T-helper 2 cell treated with Interferon-gamma antibody and Interleukin-4, amounts not matched to agents 5 μg/mL and 100 μg/mL, for 36 hours (primary cell): ENCODE data around the gene TJP3.

Source experiments
- DNase-seq: peaks from one replicate; pipeline ENCODE4 v3.0.0; 2021; ENCODE audit warnings: low spot score
- H3K27ac Mint-ChIP-seq: one replicate; pipeline ENCODE4 v1.8.0; 2021; ENCODE audit warnings: mild to moderate bottlenecking, mixed read lengths
- H3K27me3 Mint-ChIP-seq: one replicate; pipeline ENCODE4 v1.8.0; 2021; ENCODE audit warnings: low read depth, mixed read lengths
- H3K36me3 Mint-ChIP-seq: one replicate; pipeline ENCODE4 v1.8.0; 2021; ENCODE audit warnings: low read depth, mixed read lengths
- H3K4me1 Mint-ChIP-seq: one replicate; pipeline ENCODE4 v1.8.0; 2021; ENCODE audit warnings: low read depth, mixed read lengths
- H3K4me3 Mint-ChIP-seq: one replicate; pipeline ENCODE4 v1.8.0; 2022; ENCODE audit warnings: mild to moderate bottlenecking, moderate library complexity, mixed read lengths
- H3K9me3 Mint-ChIP-seq: one replicate; pipeline ENCODE4 v1.8.0; 2021; ENCODE audit warnings: mixed read lengths

TJP3 gene

DNA sequence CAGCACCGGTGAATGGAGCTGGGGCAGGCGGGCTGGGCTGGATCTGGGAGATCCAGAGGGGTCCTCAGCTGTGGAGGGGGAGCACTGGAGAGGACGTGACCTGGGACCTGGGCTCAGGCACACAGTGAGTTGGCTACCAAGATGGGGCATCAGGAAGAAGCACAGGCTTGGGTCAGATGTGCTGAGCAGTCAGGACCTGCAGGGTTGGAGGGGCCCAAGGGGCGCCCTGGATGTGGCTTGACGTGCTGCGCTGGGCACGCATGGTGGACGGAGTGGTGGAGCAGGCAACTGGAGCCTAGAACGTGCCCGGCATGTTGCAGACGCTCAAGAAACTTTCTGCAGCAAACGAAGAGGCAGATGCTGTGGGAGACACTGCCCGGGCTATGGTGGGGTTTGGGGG is 28.6 kb upstream of the TJP3 start:
- Mint-ChIP-seq H3K27me3 (no peaks in the 10 kb centered on the region), H3K27ac (no peak overlapping the region), H3K4me3 (no peak overlapping the region), H3K4me1 (peaks cover 1% of the 10 kb centered on the region), H3K36me3 (peaks cover 11% of the 10 kb centered on the region), H3K9me3 (peaks cover 5% of the 10 kb centered on the region)
- no peak for DNase-seq

DNA sequence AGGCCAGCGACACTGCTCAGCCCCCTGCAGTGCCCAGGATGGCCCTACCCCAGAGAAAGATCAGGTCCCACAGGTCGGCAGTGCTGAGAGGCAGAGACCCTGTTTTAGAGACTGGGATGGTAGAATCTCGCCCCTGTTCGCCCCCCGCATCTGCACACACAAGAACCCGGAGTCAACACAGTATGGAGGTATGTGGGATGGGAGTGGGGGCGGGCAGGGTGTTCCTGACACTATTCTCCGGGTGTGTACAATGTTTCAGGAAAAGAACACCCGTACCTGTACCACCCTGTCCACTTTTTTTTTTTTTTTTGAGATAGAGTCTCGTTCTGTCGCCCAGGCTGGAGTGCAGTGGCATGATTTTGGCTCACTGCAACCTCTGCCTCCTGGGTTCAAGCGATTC is 27.2 kb upstream of the TJP3 start:
- Mint-ChIP-seq H3K27me3 (no peaks in the 10 kb centered on the region), H3K27ac (no peak overlapping the region), H3K9me3 (peaks cover 11% of the 10 kb centered on the region), H3K4me1 (peaks cover 1% of the 10 kb centered on the region), H3K4me3 (no peak overlapping the region), H3K36me3 (peaks cover 16% of the 10 kb centered on the region)
- DNase-seq: no peak

DNA sequence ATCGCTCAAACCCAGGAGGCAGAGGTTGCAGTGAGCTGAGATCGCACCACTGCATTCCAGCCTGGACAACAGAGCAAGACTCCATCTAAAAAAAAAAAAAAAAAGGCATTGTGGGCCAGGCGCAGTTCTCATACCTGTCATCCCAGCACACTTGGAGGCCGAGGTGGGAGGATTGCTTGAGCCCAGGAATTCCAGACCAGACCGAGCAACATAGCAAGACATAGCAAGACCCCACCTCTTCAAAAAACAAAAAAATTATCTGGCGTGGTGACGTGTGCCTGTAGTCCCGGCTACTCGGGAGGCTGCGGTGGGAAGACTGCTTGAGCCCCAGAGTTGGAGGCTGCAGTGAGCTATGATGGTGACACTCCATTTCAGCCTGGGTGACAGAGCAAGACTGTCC is 25.9 kb upstream of the TJP3 start:
- Mint-ChIP-seq H3K27me3 (no peaks in the 10 kb centered on the region), H3K4me1 (peaks cover 2% of the 10 kb centered on the region), H3K27ac (no peak overlapping the region), H3K9me3 (peaks cover 11% of the 10 kb centered on the region), H3K4me3 (no peak overlapping the region), H3K36me3 (peaks cover 16% of the 10 kb centered on the region)
- DNase-seq: no peak

DNA sequence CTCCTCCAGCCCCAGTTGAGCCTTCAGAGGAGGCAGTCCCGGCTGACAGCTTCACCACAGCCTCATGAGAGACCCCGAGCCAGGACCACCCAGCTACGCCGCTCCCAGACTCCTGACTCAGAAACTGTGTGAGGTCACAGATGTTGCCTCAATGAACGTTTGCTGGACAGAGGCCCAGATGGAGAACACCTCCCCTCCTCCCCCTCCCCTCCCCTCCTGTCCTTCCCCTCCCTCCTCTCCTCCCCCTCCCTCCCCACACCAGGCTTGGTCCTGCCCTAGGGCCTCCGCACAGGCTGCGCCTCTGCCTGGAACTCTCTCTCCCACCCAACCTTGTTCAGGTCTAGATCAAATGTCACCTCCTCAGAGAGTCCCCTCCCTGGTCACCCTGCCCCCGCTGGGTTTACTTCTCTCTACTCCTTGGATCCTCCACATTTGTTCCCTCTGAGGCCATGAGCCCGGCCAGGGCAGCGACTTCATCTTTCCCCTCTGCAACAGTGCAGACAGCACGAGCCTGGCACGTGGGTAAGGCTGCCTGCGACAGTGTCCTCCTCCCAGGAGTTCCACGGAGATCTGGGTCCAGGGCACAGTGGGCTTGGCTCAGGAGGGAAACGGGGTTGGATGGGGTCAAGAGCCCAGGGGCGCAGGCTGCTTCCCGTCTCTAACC is 25.3 kb upstream of the TJP3 start:
- Mint-ChIP-seq H3K4me3 (no peak overlapping the region), H3K9me3 (peaks cover 11% of the 10 kb centered on the region), H3K4me1 (peaks cover 4% of the 10 kb centered on the region), H3K27me3 (no peaks in the 10 kb centered on the region), H3K27ac (no peak overlapping the region), H3K36me3 (peaks cover 16% of the 10 kb centered on the region)
- DNase-seq: no peak

DNA sequence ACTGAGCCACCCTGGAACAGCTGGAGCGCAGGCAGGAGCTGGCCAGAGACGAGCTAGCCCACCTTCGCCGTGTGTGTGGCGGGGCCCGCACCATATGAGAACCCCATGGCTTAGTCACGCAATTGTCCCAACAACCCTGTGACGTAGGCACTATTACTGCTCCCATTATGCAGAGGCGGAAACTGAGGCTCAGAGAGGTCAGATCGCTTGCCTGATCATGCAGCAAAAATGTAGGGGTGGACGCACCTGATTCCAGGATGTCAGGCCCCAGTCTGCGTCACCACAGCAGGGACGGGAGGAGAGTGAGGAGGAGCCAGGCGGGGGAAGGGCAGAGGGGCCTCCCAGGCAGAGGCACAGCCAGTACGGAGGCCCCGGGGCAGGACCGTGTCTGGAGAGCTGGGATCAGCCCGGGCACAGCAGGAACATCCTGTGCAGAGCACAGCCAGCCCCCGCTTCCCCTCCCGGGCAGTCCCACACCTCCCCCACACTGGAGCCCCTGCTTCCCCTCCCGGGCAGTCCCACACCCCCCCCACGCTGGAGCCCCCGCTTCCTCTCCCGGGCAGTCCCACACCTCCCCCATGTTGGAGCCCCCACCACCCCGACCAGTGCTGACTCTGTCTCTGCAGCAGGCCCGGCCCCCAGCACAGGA is 24.7 kb upstream of the TJP3 start:
- Mint-ChIP-seq H3K27ac (no peak overlapping the region), H3K9me3 (peaks cover 11% of the 10 kb centered on the region), H3K36me3 (peaks cover 16% of the 10 kb centered on the region), H3K27me3 (no peaks in the 10 kb centered on the region), H3K4me1 (peaks cover 5% of the 10 kb centered on the region), H3K4me3 (no peak overlapping the region)
- no peak for DNase-seq

DNA sequence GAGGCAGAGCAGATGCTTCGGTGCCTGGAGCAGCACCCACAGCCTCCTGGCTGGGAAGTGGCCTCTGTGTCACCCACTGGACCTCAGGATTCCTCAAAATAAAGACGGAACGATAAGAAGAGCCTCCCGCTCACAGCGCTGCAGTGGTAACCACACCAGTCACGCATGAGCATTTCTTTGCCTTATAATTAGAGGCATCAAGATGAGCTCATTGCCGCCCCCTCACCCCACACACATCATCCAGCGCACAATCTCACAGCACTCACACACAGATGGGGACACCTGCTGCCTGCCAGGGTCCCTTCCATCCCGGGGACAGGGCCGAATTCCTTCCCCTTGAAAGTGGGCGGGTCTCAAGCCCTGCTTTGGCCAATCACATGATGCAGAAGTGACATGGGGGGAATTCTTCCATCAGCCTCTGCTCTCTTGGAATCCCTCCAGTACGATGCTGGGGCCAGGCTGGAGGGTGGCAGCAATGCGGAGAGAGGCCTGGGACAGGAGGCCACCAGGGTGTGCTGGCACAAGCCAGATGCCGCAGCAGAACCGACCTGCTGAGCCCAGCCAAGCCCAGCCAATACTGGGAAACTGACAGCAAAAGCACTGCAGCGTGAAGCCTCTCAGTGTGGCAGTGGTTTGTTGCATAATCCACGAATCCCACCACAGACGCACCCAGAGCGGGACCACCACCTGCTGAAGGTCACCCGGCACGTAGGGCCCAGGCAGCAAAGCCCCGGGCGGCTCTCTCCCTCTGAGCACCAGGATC is 23.9 kb upstream of the TJP3 start:
- Mint-ChIP-seq H3K4me3 (no peak overlapping the region), H3K27ac (no peak overlapping the region), H3K36me3 (peaks cover 16% of the 10 kb centered on the region), H3K4me1 (peaks cover 6% of the 10 kb centered on the region), H3K9me3 (peaks cover 11% of the 10 kb centered on the region), H3K27me3 (no peaks in the 10 kb centered on the region)
- DNase-seq: no peak

DNA sequence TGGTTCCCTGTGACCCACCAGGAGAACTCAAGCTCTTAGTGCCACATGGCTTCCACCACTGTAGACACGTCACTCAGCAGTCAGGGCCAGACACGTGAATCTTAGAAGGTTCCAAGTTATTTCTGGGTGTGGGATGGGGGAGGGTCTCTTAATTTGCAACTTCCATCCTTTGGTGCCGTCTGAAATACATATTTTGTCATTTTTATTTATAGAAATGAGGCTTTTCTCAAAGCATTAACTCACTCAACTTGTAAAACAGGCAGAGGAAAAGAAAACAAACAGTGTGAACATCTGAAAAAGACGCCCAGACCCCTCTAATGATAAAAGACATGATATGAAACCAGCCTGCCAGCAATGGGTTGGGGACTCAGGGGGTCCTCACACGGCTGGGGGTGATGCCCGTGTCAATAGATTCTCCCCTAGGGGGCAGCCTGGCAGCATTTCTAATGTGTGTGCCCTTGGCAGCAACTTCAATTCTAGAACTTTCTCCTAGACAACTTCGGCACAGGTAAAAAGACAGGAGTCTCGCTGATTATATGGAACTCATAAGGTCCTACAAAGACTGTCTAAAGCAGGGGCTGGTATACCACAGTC is 23.3 kb upstream of the TJP3 start:
- no peaks in the 10 kb centered on the region for H3K27me3 Mint-ChIP-seq
- H3K27ac Mint-ChIP-seq: no peak overlapping the region
- peaks cover 19% of the 10 kb centered on the region for H3K36me3 Mint-ChIP-seq
- DNase-seq: no peak
- peaks cover 11% of the 10 kb centered on the region for H3K9me3 Mint-ChIP-seq
- no peak overlapping the region for H3K4me3 Mint-ChIP-seq
- peaks cover 10% of the 10 kb centered on the region for H3K4me1 Mint-ChIP-seq

DNA sequence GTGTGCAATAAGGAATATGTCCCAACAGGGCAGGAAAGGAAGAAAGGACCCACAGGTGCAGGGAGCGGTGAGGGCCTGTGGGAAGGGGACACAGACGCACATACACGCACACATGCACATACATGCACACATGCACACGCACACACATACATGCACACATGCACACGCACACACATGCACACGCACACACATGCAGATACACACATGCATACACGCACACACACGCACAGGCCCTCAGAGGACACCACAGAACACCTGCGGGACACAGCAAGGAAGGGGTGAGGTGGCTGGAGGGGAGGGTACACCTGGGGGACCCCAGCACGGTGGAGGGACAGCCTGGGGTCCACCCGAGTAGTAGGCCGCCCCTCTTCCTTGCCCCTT is 20.8 kb upstream of the TJP3 start:
- H3K27me3 Mint-ChIP-seq: no peaks in the 10 kb centered on the region
- DNase-seq: no peak
- peaks cover 20% of the 10 kb centered on the region for H3K36me3 Mint-ChIP-seq
- peak overlapping the region; percentile 70 for H3K4me3 Mint-ChIP-seq
- H3K4me1 Mint-ChIP-seq: peaks cover 26% of the 10 kb centered on the region
- no peak overlapping the region for H3K27ac Mint-ChIP-seq
- H3K9me3 Mint-ChIP-seq: peaks cover 14% of the 10 kb centered on the region

DNA sequence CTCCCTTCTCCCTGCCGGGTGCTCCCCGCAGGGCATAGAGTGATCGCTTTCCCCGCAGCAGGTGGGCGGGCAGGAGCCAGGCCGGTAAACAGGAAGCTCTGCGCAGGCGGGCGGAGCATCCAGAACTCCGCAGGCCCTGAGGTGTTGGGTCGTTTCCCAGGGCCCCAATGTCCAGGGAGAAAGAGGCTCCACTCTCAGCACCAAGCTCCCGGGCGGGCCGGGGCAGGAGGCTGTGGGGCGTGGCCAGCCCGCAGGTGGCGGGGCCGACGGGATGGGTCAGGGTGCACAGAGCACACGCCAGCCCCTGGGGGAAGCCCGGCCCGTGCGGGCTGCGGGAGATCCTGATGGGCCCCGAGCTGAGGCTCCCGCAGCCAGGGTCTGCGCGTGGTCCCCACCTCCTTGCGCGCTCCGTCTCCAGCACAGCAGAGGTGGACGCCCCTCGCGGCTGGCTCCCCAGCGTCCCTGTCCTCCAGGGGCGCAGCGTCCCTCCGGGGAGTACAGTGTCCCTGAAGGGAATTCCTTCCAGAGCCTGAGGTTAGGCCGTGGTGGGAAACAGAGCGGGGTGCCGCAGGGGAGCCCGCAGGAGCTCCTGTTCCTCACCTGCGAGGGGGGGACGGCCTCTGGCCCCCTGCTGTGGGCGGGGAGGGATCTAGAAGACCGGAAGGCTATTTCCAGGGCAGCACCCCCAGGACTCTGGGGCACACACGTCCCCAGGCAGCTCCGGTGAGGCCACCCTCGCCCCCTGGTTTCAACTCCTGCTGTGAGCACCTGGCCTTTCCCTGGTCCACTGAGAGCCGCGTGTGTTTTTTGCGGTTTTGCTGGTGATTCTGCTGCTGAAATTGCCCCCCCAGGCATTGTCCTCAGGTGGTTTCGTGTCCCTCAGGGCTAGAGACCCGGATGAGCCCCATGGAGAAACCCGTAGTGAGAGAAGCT is 20.1 kb upstream of the TJP3 start:
- Mint-ChIP-seq H3K27ac (no peak overlapping the region), H3K4me1 (peaks cover 26% of the 10 kb centered on the region), H3K4me3 (peak overlapping the region; percentile 40), H3K27me3 (no peaks in the 10 kb centered on the region), H3K36me3 (peaks cover 20% of the 10 kb centered on the region), H3K9me3 (peaks cover 14% of the 10 kb centered on the region)
- peak; percentile 39 for DNase-seq

DNA sequence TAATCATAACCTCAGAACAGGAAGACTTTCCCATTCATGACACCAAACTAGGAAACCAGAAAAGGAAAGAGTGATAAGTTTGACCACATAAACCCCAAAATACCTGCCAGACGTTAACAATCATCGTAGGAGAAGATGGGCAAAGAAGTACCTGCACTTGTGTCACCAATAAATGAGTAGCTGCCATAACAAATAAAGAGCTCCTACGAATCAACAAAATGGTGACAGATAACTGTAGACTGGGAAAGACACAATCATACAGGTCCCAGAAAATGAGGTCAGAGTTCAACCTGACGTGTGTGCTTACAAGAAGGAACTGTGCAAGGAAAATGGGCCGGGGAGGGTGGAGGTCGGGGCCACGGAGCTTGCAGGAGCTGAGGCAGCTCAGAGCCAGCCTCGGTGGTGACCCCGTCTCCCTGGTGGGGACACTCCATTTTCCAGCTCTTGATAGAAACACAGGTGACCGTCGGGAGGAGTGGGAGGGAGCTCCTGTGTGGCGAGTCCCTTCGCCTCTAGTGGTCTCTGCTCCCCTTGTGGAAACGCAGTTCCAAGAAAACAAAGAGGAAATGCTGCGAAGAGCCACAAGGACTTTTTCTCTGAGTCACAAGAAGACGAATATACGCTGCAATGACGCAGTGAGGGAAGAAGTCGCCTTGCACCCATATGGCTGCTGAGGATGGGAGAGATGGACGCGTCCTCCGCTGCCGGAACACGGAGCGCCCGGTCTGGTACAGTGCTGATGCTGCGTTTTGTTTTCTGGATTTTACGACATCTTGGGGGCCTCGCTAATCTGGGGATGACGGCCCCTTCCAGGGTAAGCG is 17.4 kb upstream of the TJP3 start:
- peaks cover 26% of the 10 kb centered on the region for H3K4me1 Mint-ChIP-seq
- DNase-seq: no peak
- no peaks in the 10 kb centered on the region for H3K27me3 Mint-ChIP-seq
- peak overlapping the region; percentile 16 for H3K27ac Mint-ChIP-seq
- H3K4me3 Mint-ChIP-seq: peak overlapping the region; percentile 6
- H3K9me3 Mint-ChIP-seq: peaks cover 3% of the 10 kb centered on the region
- peaks cover 5% of the 10 kb centered on the region for H3K36me3 Mint-ChIP-seq

DNA sequence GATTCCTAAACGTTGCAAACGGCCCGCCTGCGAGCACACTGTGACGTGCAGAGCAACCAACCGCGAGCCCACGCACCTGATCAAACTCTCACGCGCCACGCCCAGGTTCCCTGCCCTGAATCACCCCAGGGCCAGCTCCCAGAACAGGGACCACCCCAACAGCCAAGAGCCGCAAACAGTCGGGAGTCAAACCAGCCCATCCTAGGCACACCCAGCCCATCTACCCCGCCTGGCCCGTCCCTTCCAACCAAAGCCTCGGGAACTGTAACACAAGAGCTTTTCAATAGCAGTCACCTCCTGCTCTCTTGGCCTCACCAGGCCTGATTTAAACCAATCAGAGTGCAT is 16.8 kb upstream of the TJP3 start:
- Mint-ChIP-seq H3K27ac (no peak overlapping the region), H3K9me3 (peaks cover 3% of the 10 kb centered on the region), H3K4me3 (no peak overlapping the region), H3K27me3 (no peaks in the 10 kb centered on the region), H3K36me3 (peaks cover 5% of the 10 kb centered on the region), H3K4me1 (peaks cover 28% of the 10 kb centered on the region)
- no peak for DNase-seq

DNA sequence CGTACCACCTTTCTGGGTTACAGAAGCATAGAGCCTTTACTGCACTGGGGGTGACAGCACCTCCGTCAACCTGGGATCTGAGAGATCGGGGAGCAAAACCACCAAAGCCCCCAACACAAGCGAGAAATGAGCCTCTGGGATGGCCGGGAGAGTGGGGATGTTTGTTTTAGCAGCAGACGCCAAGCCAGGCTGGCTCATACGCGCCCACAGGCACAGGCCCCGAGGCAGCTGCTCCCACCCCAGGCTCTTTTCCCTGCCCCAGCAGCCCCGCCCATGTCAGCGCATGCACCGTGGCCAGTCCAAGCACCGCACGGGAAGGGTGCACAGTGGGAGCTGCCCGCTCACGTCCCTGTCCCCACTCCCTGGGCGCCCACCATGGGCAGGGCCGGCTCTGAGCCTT is 16.5 kb upstream of the TJP3 start:
- H3K36me3 Mint-ChIP-seq: peaks cover 5% of the 10 kb centered on the region
- peaks cover 28% of the 10 kb centered on the region for H3K4me1 Mint-ChIP-seq
- peaks cover 3% of the 10 kb centered on the region for H3K9me3 Mint-ChIP-seq
- no peak overlapping the region for H3K27ac Mint-ChIP-seq
- no peaks in the 10 kb centered on the region for H3K27me3 Mint-ChIP-seq
- no peak overlapping the region for H3K4me3 Mint-ChIP-seq
- no peak for DNase-seq
